H1 (cell line): Measurements from ENCODE around the gene CHST9. TPM values are rescaled to one million over a fixed set of nuclear protein-coding genes. Genes with fewer than 3 reads are reported as not detected.

Experiments used
- CHD2 ChIP-seq: IDR thresholded peaks from 2 replicates; pipeline ENCODE4 v1.6.1; 2012; ENCODE audit warnings: low read length, improper control_type of control experiment
- CTCF ChIP-seq, 3 experiments: IDR thresholded peaks; 1 replicate in 2 of 3; 2 replicates in 1 of 3; pipeline versions ENCODE4 v1.5.1 to v1.6.1; 2011; ENCODE audit warnings: low read length in 3 of 3, mild to moderate bottlenecking in 3 of 3, inconsistent platforms in 2 of 3, low read depth in 1 of 3, moderate library complexity in 1 of 3; ENCODE audit not compliant: insufficient read depth in 1 of 3; ENCODE audit errors: control extremely low read depth in 1 of 3
- polyA plus RNA-seq, 7 experiments: library from polyadenylated mRNA; depleted of rRNA in 3 of 7; stranded (reverse) in 5 of 7; unstranded in 2 of 7; fragments of >200 nt in 5 of 7; fragments of 200-250 nt in 2 of 7; gene quantifications; 1 replicate in 5 of 7; 2 replicates in 1 of 7; 4 replicates in 1 of 7; pipeline versions ENCODE4 v1.2.1 to v1.2.3, GENCODE V29; 2011 to 2013; ENCODE audit warnings: missing spikeins in 2 of 7, mixed read lengths in 2 of 7
- total RNA-seq: library from RNA; stranded (reverse); fragmentation: NEBNext Ultra II Directional; extraction: Animal tissue kit (Norgen Biotek cat#: 25700); gene quantifications from 2 replicates; pipeline ENCODE4 v1.2.1, GENCODE V29; 2021

Gene CHST9
- total and polyA plus RNA-seq, 2 of the 8 experiments (the other 6 are each of a cell fraction or from before 2014, with no cell fraction given) = 3.2 to 24.3 TPM

GRCh38 chr18:27062802-27063201, 122.3 kb downstream of the CHST9 start (continued):
- TF ChIP-seq CHD2 (no peak), CTCF (IDR thresholded peaks at IDR 0.05; ENCODE audit: control extremely low read depth in 1 of 3, insufficient read depth in 1 of 3, low read depth in 1 of 3, low read length in 3 of 3) (no peak)
